GM19099 (cell line): Measurements from ENCODE around the gene DHRSX.

Experiments
- POLR2A ChIP-seq: IDR thresholded peaks from 3 replicates; pipeline ENCODE4 v1.6.1; 2011; ENCODE audit warnings: low read depth; ENCODE audit not compliant: insufficient read length; ENCODE audit errors: extremely low read depth

DHRSX gene

GRCh38 chrX:2486476-2487133, 14.2 kb downstream of the DHRSX start:
- TF ChIP-seq POLR2A = no peak

- TF ChIP-seq POLR2A = no peak
Measured at GRCh38 chrX:2485789-2486345, 14.9 kb downstream of the DHRSX start.

- TF ChIP-seq POLR2A = no peak
Measured at GRCh38 chrX:2484721-2485648, 15.8 kb downstream of the DHRSX start.

GRCh38 chrX:2484256-2484655, 16.5 kb downstream of the DHRSX start:
- no peak for TF ChIP-seq POLR2A

GRCh38 chrX:2483398-2484060, 17.2 kb downstream of the DHRSX start:
- TF ChIP-seq POLR2A = no peak

GRCh38 chrX:2479420-2479780, 21.4 kb downstream of the DHRSX start:
- TF ChIP-seq POLR2A = no peak

GRCh38 chrX:2478546-2479419, 22.0 kb downstream of the DHRSX start:
- no peak for TF ChIP-seq POLR2A

- no peak for TF ChIP-seq POLR2A
Measured at GRCh38 chrX:2474963-2475726, 25.6 kb downstream of the DHRSX start.

GRCh38 chrX:2474280-2474962, 26.4 kb downstream of the DHRSX start:
- TF ChIP-seq POLR2A = no peak

- no peak for TF ChIP-seq POLR2A
Measured at GRCh38 chrX:2471641-2472040, 29.1 kb downstream of the DHRSX start.

GRCh38 chrX:2469196-2469685, 31.5 kb downstream of the DHRSX start:
- TF ChIP-seq POLR2A = no peak

- TF ChIP-seq POLR2A = no peak
Measured at GRCh38 chrX:2468261-2469195, 32.2 kb downstream of the DHRSX start.
